HEK293 (cell line): Measurements from ENCODE around the gene AGAP1.

ENCODE experiments used
- CTCF ChIA-PET: fragments of 350-600 bp; formaldehyde crosslinking; extraction: SDS; loops from one replicate; lab custom pipeline; 2021; ENCODE audit warnings: antibody characterized with exemption; lab: Yijun Ruan, JAX
- POLR2A ChIA-PET: fragments of 300-600 bp; formaldehyde crosslinking; extraction: SDS; loops from one replicate; lab custom pipeline; 2020; ENCODE audit warnings: antibody characterized with exemption, inconsistent platforms; lab: Yijun Ruan, JAX
- H3K27ac ChIP-seq: fragments of 200-500 bp; sonication (Bioruptor generic); 2 replicates; pipeline ENCODE4 v1.5.1; 2014; ENCODE audit warnings: low read depth, low read length, control low read depth, inconsistent platforms; ENCODE audit errors: extremely low read depth
- H3K36me3 ChIP-seq, 2 experiments: fragments of 200-500 bp in 1 of 2; sonication (Bioruptor generic) in 1 of 2; 1 replicate in 1 of 2; 2 replicates in 1 of 2; pipeline ENCODE4 v1.5.1; 2014 to 2017; ENCODE audit warnings: inconsistent platforms in 2 of 2, low read length in 2 of 2; ENCODE audit not compliant: control insufficient read depth in 2 of 2, insufficient read depth in 1 of 2
- H3K4me1 ChIP-seq: fragments of 200-500 bp; sonication (Bioruptor generic); 2 replicates; pipeline ENCODE4 v1.5.1; 2014; ENCODE audit warnings: mild to moderate bottlenecking, low read length, inconsistent platforms; ENCODE audit not compliant: control insufficient read depth, insufficient read depth
- H3K4me3 ChIP-seq: 2 replicates; pipeline ENCODE4 v1.5.1; 2011; ENCODE audit warnings: low read depth, mild to moderate bottlenecking, control low read depth, low read length, moderate library complexity
- H3K9me3 ChIP-seq: fragments of 200-500 bp; sonication (Bioruptor generic); 2 replicates; pipeline ENCODE4 v1.5.1; 2014; ENCODE audit warnings: low read depth, low read length, inconsistent platforms; ENCODE audit not compliant: control insufficient read depth, insufficient read depth
- GLI2 ChIP-seq: fragments of 450-650 bp; formaldehyde crosslinking; IDR thresholded peaks from 2 replicates; pipeline ENCODE4; 2017; ENCODE audit warnings: missing biosample characterization, missing genetic modification characterization, low read depth, borderline replicate concordance
- PATZ1 ChIP-seq: fragments of 450-650 bp; formaldehyde crosslinking; IDR thresholded peaks from 2 replicates; pipeline ENCODE4 v1.5.1; 2016; ENCODE audit warnings: missing biosample characterization, missing genetic modification characterization
- SP2 ChIP-seq: fragments of 450-650 bp; formaldehyde crosslinking; IDR thresholded peaks from 2 replicates; pipeline ENCODE4 v1.5.1; 2016; ENCODE audit warnings: missing biosample characterization, missing genetic modification characterization
- SP7 ChIP-seq: fragments of 450-650 bp; formaldehyde crosslinking; IDR thresholded peaks from 2 replicates; pipeline ENCODE4 v1.5.1; 2016; ENCODE audit warnings: missing biosample characterization, missing genetic modification characterization
- ZBTB21 ChIP-seq: fragments of 450-650 bp; formaldehyde crosslinking; IDR thresholded peaks from 2 replicates; pipeline ENCODE4 v1.5.1; 2017; ENCODE audit warnings: missing biosample characterization, missing genetic modification characterization
- ZBTB48 ChIP-seq: fragments of 450-650 bp; formaldehyde crosslinking; IDR thresholded peaks from 2 replicates; pipeline ENCODE4 v1.5.1; 2016; ENCODE audit warnings: missing biosample characterization, missing genetic modification characterization
- ZFP3 ChIP-seq: fragments of 450-650 bp; formaldehyde crosslinking; IDR thresholded peaks from 2 replicates; pipeline ENCODE4 v1.5.1; 2016; ENCODE audit warnings: low read depth, missing biosample characterization, missing genetic modification characterization
- ZNF132 ChIP-seq: fragments of 450-650 bp; formaldehyde crosslinking; IDR thresholded peaks from 2 replicates; pipeline ENCODE4 v1.5.1; 2017; ENCODE audit warnings: missing biosample characterization, missing genetic modification characterization, borderline replicate concordance
- ZNF16 ChIP-seq: fragments of 450-650 bp; formaldehyde crosslinking; IDR thresholded peaks from 2 replicates; pipeline ENCODE4 v1.5.1; 2016; ENCODE audit warnings: low read depth, missing biosample characterization, missing genetic modification characterization
- ZNF184 ChIP-seq: fragments of 450-650 bp; IDR thresholded peaks from 2 replicates; pipeline ENCODE4 v1.5.1; 2018; ENCODE audit warnings: missing biosample characterization, mild to moderate bottlenecking, missing genetic modification characterization
- ZNF2 ChIP-seq: fragments of 450-650 bp; formaldehyde crosslinking; IDR thresholded peaks from 2 replicates; pipeline ENCODE4 v1.5.1; 2016; ENCODE audit warnings: missing biosample characterization, missing genetic modification characterization
- ZNF202 ChIP-seq: fragments of 450-650 bp; formaldehyde crosslinking; IDR thresholded peaks from 2 replicates; pipeline ENCODE4 v1.5.1; 2016; ENCODE audit warnings: missing biosample characterization, missing genetic modification characterization, borderline replicate concordance
- ZNF280D ChIP-seq: fragments of 450-650 bp; formaldehyde crosslinking; IDR thresholded peaks from 2 replicates; pipeline ENCODE4 v1.5.1; 2016; ENCODE audit warnings: missing biosample characterization, missing genetic modification characterization
- ZNF404 ChIP-seq: fragments of 450-650 bp; formaldehyde crosslinking; IDR thresholded peaks from 2 replicates; pipeline ENCODE4 v1.5.1; 2017; ENCODE audit warnings: missing biosample characterization, missing genetic modification characterization
- ZNF423 ChIP-seq: fragments of 450-650 bp; formaldehyde crosslinking; IDR thresholded peaks from 2 replicates; pipeline ENCODE4 v1.5.1; 2016; ENCODE audit warnings: missing biosample characterization, missing genetic modification characterization
- ZNF544 ChIP-seq: fragments of 450-650 bp; formaldehyde crosslinking; IDR thresholded peaks from 2 replicates; pipeline ENCODE4 v1.5.0; 2017; ENCODE audit warnings: missing biosample characterization, missing genetic modification characterization
- ZNF548 ChIP-seq: fragments of 450-650 bp; formaldehyde crosslinking; IDR thresholded peaks from 2 replicates; pipeline ENCODE4 v1.5.1; 2016; ENCODE audit warnings: missing biosample characterization, missing genetic modification characterization
- ZNF549 ChIP-seq: fragments of 450-650 bp; IDR thresholded peaks from 2 replicates; pipeline ENCODE4 v1.5.1; 2018; ENCODE audit warnings: missing biosample characterization, missing genetic modification characterization, mild to moderate bottlenecking, inconsistent platforms, moderate library complexity
- ZNF555 ChIP-seq: fragments of 450-650 bp; formaldehyde crosslinking; conservative IDR thresholded peaks from 2 replicates; pipeline ENCODE4 v1.5.1; 2017; ENCODE audit warnings: missing biosample characterization, mild to moderate bottlenecking, missing genetic modification characterization, inconsistent platforms
- TF ChIP-seq, protein P1 (sequence below): fragments of 450-650 bp; formaldehyde crosslinking; IDR thresholded peaks from 2 replicates; pipeline ENCODE4 v1.5.1; 2016; ENCODE audit warnings: missing biosample characterization, missing genetic modification characterization, low read depth
- TF ChIP-seq, protein P2 (sequence below): fragments of 450-650 bp; formaldehyde crosslinking; IDR thresholded peaks from 2 replicates; pipeline ENCODE4 v1.5.1; 2017; ENCODE audit warnings: missing biosample characterization, missing genetic modification characterization
- TF ChIP-seq, protein P3 (sequence below): fragments of 450-650 bp; formaldehyde crosslinking; IDR thresholded peaks from 2 replicates; pipeline ENCODE4 v1.5.1; 2016; ENCODE audit warnings: missing biosample characterization, missing genetic modification characterization

AGAP1 gene

DNA sequence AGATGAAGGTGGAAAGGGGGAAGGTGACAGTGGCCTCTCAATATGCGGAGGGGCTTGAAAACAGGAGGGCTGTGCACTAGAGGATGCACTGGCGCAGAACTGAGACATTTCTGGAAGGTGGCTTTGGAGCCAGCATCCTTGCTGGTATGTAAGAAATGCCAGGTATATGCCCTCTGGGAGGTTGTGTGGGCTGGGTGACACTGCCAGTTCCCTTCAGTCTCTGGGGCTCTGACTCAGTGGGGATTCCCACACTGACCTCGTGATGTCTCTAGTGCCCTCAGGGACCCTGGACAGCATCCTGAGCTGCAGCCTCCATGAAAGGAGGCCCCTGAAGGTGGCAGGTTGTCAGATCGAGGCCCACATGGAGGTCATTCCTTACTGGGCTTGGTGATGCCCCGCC lies 74.0 kb downstream of the AGAP1 start (continued):
- TF ChIP-seq ZFP3 (tag by site-specific recombination) (no peak), ZNF16 (no peak), ZNF423 (tag by site-specific recombination) (no peak), SP2 (tag by site-specific recombination) (no peak), ZNF544 (no peak), GLI2 (no peak), ZNF555 (no peak)
- TF ChIP-seq, protein P1, sequence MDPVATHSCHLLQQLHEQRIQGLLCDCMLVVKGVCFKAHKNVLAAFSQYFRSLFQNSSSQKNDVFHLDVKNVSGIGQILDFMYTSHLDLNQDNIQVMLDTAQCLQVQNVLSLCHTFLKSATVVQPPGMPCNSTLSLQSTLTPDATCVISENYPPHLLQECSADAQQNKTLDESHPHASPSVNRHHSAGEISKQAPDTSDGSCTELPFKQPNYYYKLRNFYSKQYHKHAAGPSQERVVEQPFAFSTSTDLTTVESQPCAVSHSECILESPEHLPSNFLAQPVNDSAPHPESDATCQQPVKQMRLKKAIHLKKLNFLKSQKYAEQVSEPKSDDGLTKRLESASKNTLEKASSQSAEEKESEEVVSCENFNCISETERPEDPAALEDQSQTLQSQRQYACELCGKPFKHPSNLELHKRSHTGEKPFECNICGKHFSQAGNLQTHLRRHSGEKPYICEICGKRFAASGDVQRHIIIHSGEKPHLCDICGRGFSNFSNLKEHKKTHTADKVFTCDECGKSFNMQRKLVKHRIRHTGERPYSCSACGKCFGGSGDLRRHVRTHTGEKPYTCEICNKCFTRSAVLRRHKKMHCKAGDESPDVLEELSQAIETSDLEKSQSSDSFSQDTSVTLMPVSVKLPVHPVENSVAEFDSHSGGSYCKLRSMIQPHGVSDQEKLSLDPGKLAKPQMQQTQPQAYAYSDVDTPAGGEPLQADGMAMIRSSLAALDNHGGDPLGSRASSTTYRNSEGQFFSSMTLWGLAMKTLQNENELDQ (tag by site-specific recombination) = no peak

DNA sequence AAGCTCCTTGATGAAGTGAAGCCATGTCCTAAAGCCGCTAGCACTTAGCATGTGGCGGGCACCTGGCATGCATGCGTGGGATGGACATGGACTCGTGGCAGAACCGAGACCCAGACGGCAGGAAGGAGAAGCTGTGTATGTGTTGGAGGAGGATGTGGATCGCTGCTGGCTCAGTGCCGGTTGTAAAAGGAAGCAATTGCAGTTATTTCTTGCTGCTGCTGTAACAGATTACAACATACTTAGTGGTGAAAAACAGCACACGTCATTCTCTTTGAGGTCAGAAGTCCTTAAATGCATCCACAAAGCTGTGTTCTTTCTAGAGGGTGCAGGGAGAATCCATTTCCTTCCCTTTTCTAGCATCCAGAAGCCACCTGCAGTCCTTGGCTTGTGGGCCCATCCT lies 74.6 kb downstream of the AGAP1 start:
- no peak overlapping the region for H3K27ac ChIP-seq
- peaks cover under 1% of the 10 kb centered on the region; the same call in 1 of the 2 replicates for H3K4me1 ChIP-seq
- H3K4me3 ChIP-seq = no peak overlapping the region
- ChIA-PET CTCF (interaction anchor here (0.6 kb wide), 1 partner anchor 10 kb away, joined by 3 read pairs; no protein-coding TSS in a partner anchor), POLR2A (no interaction called here)
- no peaks in the 10 kb centered on the region for H3K9me3 ChIP-seq
- H3K36me3 ChIP-seq = peaks cover 0 to 6% of the 10 kb centered on the region in 2 experiments; a peak in 2 of 3 replicates
- TF ChIP-seq ZNF404 (tag by site-specific recombination) (no peak), PATZ1 (tag by site-specific recombination) (no peak), ZNF202 (no peak), ZNF184 (tag by site-specific recombination) (no peak), ZNF280D (tag by site-specific recombination) (0 out of 2 replicates have a peak, but pooled peaks have one; percentile 15)
- TF ChIP-seq, all 188 proteins: peak for 1

DNA sequence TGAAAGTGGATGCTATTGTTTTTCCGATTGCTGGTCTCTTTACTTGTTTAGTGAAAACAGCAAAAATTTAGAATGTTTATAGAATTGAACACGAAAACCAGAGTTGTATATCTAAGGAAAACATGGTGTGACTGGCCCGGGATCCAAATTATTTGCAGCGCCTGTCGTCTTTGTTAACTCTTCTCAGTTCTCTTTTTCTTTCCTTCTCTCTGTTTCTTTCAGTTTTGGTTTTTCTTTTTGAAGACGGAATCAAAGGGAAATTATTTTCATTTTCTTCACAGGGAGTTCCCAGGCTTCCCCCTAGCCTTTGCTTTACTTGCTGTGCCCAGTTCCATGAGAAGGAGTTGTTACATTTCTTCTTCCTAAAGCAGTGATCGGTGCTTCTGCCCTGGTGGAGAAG lies 76.0 kb downstream of the AGAP1 start:
- peaks cover 0 to 6% of the 10 kb centered on the region in 2 experiments; a peak in 2 of 3 replicates for H3K36me3 ChIP-seq
- POLR2A ChIA-PET = no interaction called here
- H3K4me1 ChIP-seq = peaks cover 3% of the 10 kb centered on the region
- no peak overlapping the region for H3K4me3 ChIP-seq
- no peaks in the 10 kb centered on the region for H3K9me3 ChIP-seq
- no peak overlapping the region for H3K27ac ChIP-seq
- CTCF ChIA-PET = no interaction called here
- TF ChIP-seq ZNF132 (tag by site-specific recombination) (no peak), ZNF549 (tag by site-specific recombination) (no peak), ZBTB21 (tag by site-specific recombination) (no peak), ZBTB48 (tag by site-specific recombination) (no peak), ZNF548 (tag by site-specific recombination) (no peak), ZNF2 (tag by site-specific recombination) (no peak), GLI2 (no peak), SP7 (tag by site-specific recombination) (no peak)
- TF ChIP-seq, protein P2, sequence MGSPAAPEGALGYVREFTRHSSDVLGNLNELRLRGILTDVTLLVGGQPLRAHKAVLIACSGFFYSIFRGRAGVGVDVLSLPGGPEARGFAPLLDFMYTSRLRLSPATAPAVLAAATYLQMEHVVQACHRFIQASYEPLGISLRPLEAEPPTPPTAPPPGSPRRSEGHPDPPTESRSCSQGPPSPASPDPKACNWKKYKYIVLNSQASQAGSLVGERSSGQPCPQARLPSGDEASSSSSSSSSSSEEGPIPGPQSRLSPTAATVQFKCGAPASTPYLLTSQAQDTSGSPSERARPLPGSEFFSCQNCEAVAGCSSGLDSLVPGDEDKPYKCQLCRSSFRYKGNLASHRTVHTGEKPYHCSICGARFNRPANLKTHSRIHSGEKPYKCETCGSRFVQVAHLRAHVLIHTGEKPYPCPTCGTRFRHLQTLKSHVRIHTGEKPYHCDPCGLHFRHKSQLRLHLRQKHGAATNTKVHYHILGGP (tag by site-specific recombination) = no peak
- TF ChIP-seq, protein P3, sequence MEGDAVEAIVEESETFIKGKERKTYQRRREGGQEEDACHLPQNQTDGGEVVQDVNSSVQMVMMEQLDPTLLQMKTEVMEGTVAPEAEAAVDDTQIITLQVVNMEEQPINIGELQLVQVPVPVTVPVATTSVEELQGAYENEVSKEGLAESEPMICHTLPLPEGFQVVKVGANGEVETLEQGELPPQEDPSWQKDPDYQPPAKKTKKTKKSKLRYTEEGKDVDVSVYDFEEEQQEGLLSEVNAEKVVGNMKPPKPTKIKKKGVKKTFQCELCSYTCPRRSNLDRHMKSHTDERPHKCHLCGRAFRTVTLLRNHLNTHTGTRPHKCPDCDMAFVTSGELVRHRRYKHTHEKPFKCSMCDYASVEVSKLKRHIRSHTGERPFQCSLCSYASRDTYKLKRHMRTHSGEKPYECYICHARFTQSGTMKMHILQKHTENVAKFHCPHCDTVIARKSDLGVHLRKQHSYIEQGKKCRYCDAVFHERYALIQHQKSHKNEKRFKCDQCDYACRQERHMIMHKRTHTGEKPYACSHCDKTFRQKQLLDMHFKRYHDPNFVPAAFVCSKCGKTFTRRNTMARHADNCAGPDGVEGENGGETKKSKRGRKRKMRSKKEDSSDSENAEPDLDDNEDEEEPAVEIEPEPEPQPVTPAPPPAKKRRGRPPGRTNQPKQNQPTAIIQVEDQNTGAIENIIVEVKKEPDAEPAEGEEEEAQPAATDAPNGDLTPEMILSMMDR (tag by site-specific recombination) = no peak
